ENCODE measurements around the gene ALG2.

DNA sequence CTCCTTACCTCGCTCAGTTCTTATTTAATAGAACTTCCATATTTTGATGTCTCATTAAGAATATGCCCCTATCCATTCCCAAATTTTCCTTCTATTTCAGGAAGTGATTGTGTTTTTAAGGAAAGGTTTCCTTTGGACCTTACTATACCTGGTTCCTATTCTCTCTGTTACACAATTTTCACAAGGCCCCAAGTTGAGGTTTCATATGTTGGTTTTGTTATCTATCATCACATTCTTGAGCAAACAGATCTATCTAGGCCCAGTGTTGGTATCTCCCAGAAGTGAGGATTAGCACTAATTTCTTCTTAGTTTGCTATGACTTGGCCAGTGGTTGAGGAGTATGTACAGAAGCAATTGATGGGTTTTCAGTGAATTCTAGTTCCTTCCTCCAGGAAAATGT lies 41.5 kb downstream of the ALG2 start:
- no peak for TF ChIP-seq POLR2AphosphoS5 (IDR thresholded peaks at IDR 0.05; ENCODE audit: low read depth, low read length)
- TF ChIP-seq POLR2A (IDR thresholded peaks at IDR 0.05; ENCODE audit: low read depth, low read length), result no peak
- TF ChIP-seq SPI1 (IDR thresholded peaks at IDR 0.05; ENCODE audit: low read depth, low read length), result peak; percentile 36
